MM.1S (cell line): ENCODE data around the gene CDT1.
"Not testable (repeated sequence)": the region's sequence is repeated elsewhere in the genome, so short reads cannot be mapped to it uniquely, and the experiment has no call there.

Source experiments
- DNase-seq: peaks from one replicate; pipeline ENCODE4 v3.0.0-alpha.2; 2015
- H2AFZ ChIP-seq: fragments of 300-600 bp; sonication (generic); 2 replicates; pipeline ENCODE4 v1.6.0; 2016; ENCODE audit warnings: antibody characterized with exemption, low read length
- H3F3A ChIP-seq: fragments of 300-600 bp; sonication (generic); 2 replicates; pipeline ENCODE4 v1.6.1; 2016; ENCODE audit warnings: mild to moderate bottlenecking, antibody characterized with exemption, low read length, moderate library complexity, mixed read lengths; ENCODE audit not compliant: insufficient read depth
- H3K27ac ChIP-seq: fragments of 300-600 bp; sonication (generic); 2 replicates; pipeline ENCODE4 v1.5.1; 2016; ENCODE audit warnings: mild to moderate bottlenecking, low read length
- H3K27me3 ChIP-seq: fragments of 300-600 bp; sonication (generic); replicated peaks from 2 replicates; pipeline ENCODE4 v1.6.0; 2016; ENCODE audit warnings: low read length; ENCODE audit not compliant: insufficient read depth
- H3K36me3 ChIP-seq: fragments of 300-600 bp; sonication (generic); replicated peaks from 2 replicates; pipeline ENCODE4 v1.6.1; 2016; ENCODE audit warnings: mild to moderate bottlenecking, low read length, mixed read lengths; ENCODE audit not compliant: insufficient read depth
- H3K4me1 ChIP-seq: fragments of 300-600 bp; sonication (generic); 2 replicates; pipeline ENCODE4 v1.6.1; 2016; ENCODE audit warnings: low read length, mixed read lengths
- H3K4me2 ChIP-seq: fragments of 300-600 bp; sonication (generic); 2 replicates; pipeline ENCODE4 v1.6.0; 2016; ENCODE audit warnings: low read depth, low read length
- H3K4me3 ChIP-seq: fragments of 300-600 bp; sonication (generic); 2 replicates; pipeline ENCODE4 v1.5.1; 2016; ENCODE audit warnings: low read length, mixed read lengths
- H3K79me2 ChIP-seq: fragments of 300-600 bp; sonication (generic); 2 replicates; pipeline ENCODE4 v1.6.1; 2016; ENCODE audit warnings: mixed run types, low read length, mixed read lengths
- H3K9ac ChIP-seq: fragments of 300-600 bp; sonication (generic); 2 replicates; pipeline ENCODE4 v1.6.1; 2016; ENCODE audit warnings: low read length, mixed read lengths
- H3K9me2 ChIP-seq: fragments of 300-600 bp; sonication (generic); replicated peaks from 2 replicates; pipeline ENCODE4 v1.6.1; 2016; ENCODE audit warnings: mild to moderate bottlenecking, low read length, mixed read lengths; ENCODE audit not compliant: insufficient read depth
- H3K9me3 ChIP-seq: fragments of 300-600 bp; sonication (generic); replicated peaks from 2 replicates; pipeline ENCODE4 v1.6.1; 2016; ENCODE audit warnings: mild to moderate bottlenecking, low read length, mixed read lengths; ENCODE audit not compliant: insufficient read depth
- H4K20me1 ChIP-seq: fragments of 300-600 bp; sonication (generic); 2 replicates; pipeline ENCODE4 v1.6.1; 2016; ENCODE audit warnings: mild to moderate bottlenecking, low read length, moderate library complexity, mixed read lengths; ENCODE audit not compliant: insufficient read depth
- CTCF ChIP-seq: fragments of 300-600 bp; sonication (generic); IDR thresholded peaks from 2 replicates; pipeline ENCODE4 v1.5.1; 2016; ENCODE audit warnings: antibody characterized with exemption, low read length, mixed read lengths
- EZH2 ChIP-seq: fragments of 300-600 bp; sonication (generic); optimal IDR thresholded peaks from 2 replicates; pipeline ENCODE3; 2017; ENCODE audit warnings: low read depth, mild to moderate bottlenecking, antibody characterized with exemption, low read length, mixed read lengths
- EZH2phosphoT487 ChIP-seq: fragments of 300-600 bp; sonication (generic); IDR thresholded peaks from 2 replicates; pipeline ENCODE4 v1.6.1; 2018; ENCODE audit warnings: antibody characterized with exemption, low read length

The CDT1 gene

GRCh38 chr16:88822281-88823040 lies 18.9 kb downstream of the CDT1 start:
- DNase-seq = no peak
- no peak overlapping the region for H2AFZ ChIP-seq
- no peak overlapping the region for H3K9ac ChIP-seq

GRCh38 chr16:88823646-88824045 lies 20.1 kb downstream of the CDT1 start:
- H3K27ac ChIP-seq, DNase-seq, H3K4me2 ChIP-seq: not testable (repeated sequence)

More at GRCh38 chr16:88822281-88823040, 18.9 kb downstream of the CDT1 start:
- Histone ChIP-seq H3K4me2 (no peak overlapping the region), H3K27ac (no peak overlapping the region), H3K4me1 (no peaks in the 10 kb centered on the region), H3K27me3 (no peaks in the 10 kb centered on the region), H3K9me2 (no peaks in the 10 kb centered on the region), H3K79me2 (no peaks in the 10 kb centered on the region), H3K36me3 (no peaks in the 10 kb centered on the region), H4K20me1 (no peaks in the 10 kb centered on the region), H3K4me3 (no peak overlapping the region), H3F3A (no peaks in the 10 kb centered on the region), H3K9me3 (no peaks in the 10 kb centered on the region)
- TF ChIP-seq CTCF (no peak), EZH2phosphoT487 (no peak)

GRCh38 chr16:88824256-88825077 lies 20.9 kb downstream of the CDT1 start:
- Histone ChIP-seq H3K9me2 (no peaks in the 10 kb centered on the region), H3K4me3 (no peak overlapping the region), H3K4me1 (no peaks in the 10 kb centered on the region), H3K27ac (no peak overlapping the region), H3K27me3 (no peaks in the 10 kb centered on the region), H3K4me2 (no peak overlapping the region), H2AFZ (no peak overlapping the region), H3K79me2 (no peaks in the 10 kb centered on the region), H3K36me3 (no peaks in the 10 kb centered on the region), H3K9ac (no peak overlapping the region), H3K9me3 (no peaks in the 10 kb centered on the region), H4K20me1 (no peaks in the 10 kb centered on the region), H3F3A (no peaks in the 10 kb centered on the region)
- TF ChIP-seq EZH2 = no peak
- no peak for DNase-seq

More at GRCh38 chr16:88823646-88824045, 20.1 kb downstream of the CDT1 start:
- not testable (repeated sequence) for H3K27me3 ChIP-seq, H3K9me2 ChIP-seq, H3K9me3 ChIP-seq, H3K9ac ChIP-seq, H3K4me3 ChIP-seq, H3K36me3 ChIP-seq, H3K4me1 ChIP-seq, H3F3A ChIP-seq, H3K79me2 ChIP-seq, H4K20me1 ChIP-seq, H2AFZ ChIP-seq

GRCh38 chr16:88825146-88825545 lies 21.6 kb downstream of the CDT1 start:
- TF ChIP-seq EZH2 (no peak), EZH2phosphoT487 (no peak), CTCF (no peak)
- Histone ChIP-seq H3K79me2 (no peaks in the 10 kb centered on the region), H3K4me1 (no peaks in the 10 kb centered on the region), H3K4me3 (no peak overlapping the region), H3K4me2 (no peak overlapping the region), H3K9me2 (no peaks in the 10 kb centered on the region), H4K20me1 (no peaks in the 10 kb centered on the region), H3K9ac (no peak overlapping the region), H3K27ac (no peak overlapping the region), H3K27me3 (no peaks in the 10 kb centered on the region), H3K9me3 (no peaks in the 10 kb centered on the region), H2AFZ (no peak overlapping the region), H3K36me3 (no peaks in the 10 kb centered on the region), H3F3A (no peaks in the 10 kb centered on the region)
- DNase-seq = no peak
